A549 treated with GW870086 at 1 μM for 4 hours (cell line): ENCODE data around the gene MRPS15. TPM values are rescaled to one million over a fixed set of nuclear protein-coding genes. Genes with fewer than 3 reads are reported as not detected.

Experiments
- total RNA-seq: library from RNA; stranded (reverse); fragments of 200-300 nt; extraction: Qiagen RNA extraction; gene quantifications from 5 replicates; pipeline ENCODE4 v1.2.3, GENCODE V29; 2022; ENCODE audit warnings: low read depth

MRPS15 gene
- total RNA-seq: 75.1 to 92.6 TPM (median 87.1 TPM) in 5 replicates

GRCh38 chr1:36463803-36464604, at the start of gene MRPS15:
MRPS15 (minus strand) TSS chr1:36464384; CDS start chr1:36464275, 109 bp downstream.

GRCh38 chr1:36482724-36483388, 18.7 kb upstream of the MRPS15 start, which contains the start of gene CSF3R:
CSF3R (minus strand) TSS chr1:36482913; CDS start chr1:36479496, 3,417 bp downstream.

GRCh38 chr1:36450270-36450918, 13.8 kb downstream of the MRPS15 start, which contains the start of gene OSCP1:
OSCP1 (minus strand) TSS chr1:36450451; CDS start chr1:36450369, 82 bp downstream.

Other genes with a start within 250 kb of the MRPS15 start
- 58.1 to 70.9 TPM (median 67.3 TPM) in 5 replicates for gene THRAP3, start 239.9 kb downstream of the MRPS15 start, total RNA-seq
- 2.0 to 3.2 TPM (median 2.3 TPM) in 5 replicates for gene SH3D21, start 158.0 kb downstream of the MRPS15 start, total RNA-seq
- gene EVA1B, start 140.7 kb downstream of the MRPS15 start, total RNA-seq: 11.7 to 24.8 TPM (median 22.8 TPM) in 5 replicates
- 9.3 to 11.8 TPM (median 10.8 TPM) in 5 replicates for gene STK40, start 78.5 kb downstream of the MRPS15 start, total RNA-seq
- 43.6 to 48.8 TPM (median 47.1 TPM) in 5 replicates for gene LSM10, start 66.5 kb downstream of the MRPS15 start, total RNA-seq
- 6.1 to 7.0 TPM (median 6.6 TPM) in 5 replicates for gene OSCP1, start 13.9 kb downstream of the MRPS15 start, total RNA-seq
- gene CSF3R, start 18.5 kb upstream of the MRPS15 start, total RNA-seq: not detected in 5 replicates